Keratinocyte (primary cell): ENCODE results near the gene MCUB. TPM values are rescaled to one million over a fixed set of nuclear protein-coding genes. Genes with fewer than 3 reads are reported as not detected.

Experiments used
- DNase-seq: peaks from one replicate; pipeline ENCODE4 v3.0.0-alpha.2; 2011; ENCODE audit warnings: low read depth, missing footprints, low spot score
- FAIRE-seq: peaks from 2 replicates; lab custom pipeline; 2011; peaks lifted over from hg19 to GRCh38; lab: Jason Lieb, UNC
- H2AFZ ChIP-seq: 2 replicates; pipeline ENCODE4 v1.6.0; 2012; ENCODE audit warnings: low read length, control low read depth, inconsistent platforms; ENCODE audit not compliant: control insufficient read depth
- H3K27ac ChIP-seq: 2 replicates; pipeline ENCODE4 v1.5.1; 2011; ENCODE audit warnings: low read length; ENCODE audit not compliant: control insufficient read depth, insufficient read depth
- H3K27me3 ChIP-seq: 3 replicates; pipeline ENCODE4 v1.6.0; 2011; ENCODE audit warnings: low read length; ENCODE audit not compliant: control insufficient read depth, insufficient read depth; ENCODE audit errors: extremely low read depth
- H3K36me3 ChIP-seq, 2 experiments: 2 replicates in 1 of 2; 3 replicates in 1 of 2; pipeline ENCODE4 v1.5.1; 2011; ENCODE audit warnings: low read length in 2 of 2, mild to moderate bottlenecking in 1 of 2; ENCODE audit not compliant: control insufficient read depth in 2 of 2, insufficient read depth in 2 of 2; ENCODE audit errors: extremely low read depth in 1 of 2
- H3K4me1 ChIP-seq: 3 replicates; pipeline ENCODE4 v1.5.1; 2011; ENCODE audit warnings: low read length; ENCODE audit not compliant: control insufficient read depth, insufficient read depth; ENCODE audit errors: extremely low read depth
- H3K4me2 ChIP-seq: 3 replicates; pipeline ENCODE4 v1.6.0; 2011; ENCODE audit warnings: low read depth, low read length; ENCODE audit not compliant: control insufficient read depth, insufficient read depth; ENCODE audit errors: extremely low read depth
- H3K4me3 ChIP-seq, 3 experiments: fragments of 200-600 bp in 1 of 3; sonication (generic) in 1 of 3; 2 replicates in 2 of 3; 3 replicates in 1 of 3; pipeline ENCODE4 v1.5.1; 2011 to 2016; ENCODE audit warnings: low read length in 3 of 3, mild to moderate bottlenecking in 3 of 3, control low read depth in 2 of 3, inconsistent platforms in 1 of 3, low read depth in 1 of 3, mixed read lengths in 1 of 3, mixed run types in 1 of 3, moderate library complexity in 1 of 3; ENCODE audit not compliant: control insufficient read depth in 2 of 3, insufficient read depth in 2 of 3; ENCODE audit errors: extremely low read depth in 1 of 3
- H3K79me2 ChIP-seq: 2 replicates; pipeline ENCODE4 v1.6.0; 2012; ENCODE audit warnings: low read length; ENCODE audit not compliant: control insufficient read depth, insufficient read depth
- H3K9ac ChIP-seq: 3 replicates; pipeline ENCODE4 v1.6.0; 2011; ENCODE audit warnings: low read length; ENCODE audit not compliant: control insufficient read depth, insufficient read depth; ENCODE audit errors: extremely low read depth
- H3K9me1 ChIP-seq: 3 replicates; pipeline ENCODE4 v1.6.0; 2011; ENCODE audit warnings: low read length; ENCODE audit not compliant: control insufficient read depth, insufficient read depth; ENCODE audit errors: extremely low read depth
- H3K9me3 ChIP-seq: 2 replicates; pipeline ENCODE4 v1.5.1; 2012; ENCODE audit warnings: low read depth, low read length; ENCODE audit not compliant: control insufficient read depth
- H4K20me1 ChIP-seq: 3 replicates; pipeline ENCODE4 v1.6.0; 2011; ENCODE audit warnings: low read length; ENCODE audit not compliant: control insufficient read depth, insufficient read depth; ENCODE audit errors: extremely low read depth
- EZH2 ChIP-seq: IDR thresholded peaks from one replicate; pipeline ENCODE4 v1.6.1; 2012; ENCODE audit warnings: inconsistent platforms, mild to moderate bottlenecking, low read length, moderate library complexity
- dilution Hi-C: fragments of 300-500 bp; cut with MboI; formaldehyde crosslinking; loops from one replicate; pipeline ENCODE4 v1.7.0; 2020; ENCODE audit warnings: low sequenced_read_pairs; ENCODE audit not compliant: extremely low pct_ligation_motif_present
- polyA plus RNA-seq, 5 experiments: library from polyadenylated mRNA; depleted of rRNA in 3 of 5; stranded (reverse) in 3 of 5; stranded (forward) in 1 of 5; unstranded in 1 of 5; fragments of >200 nt; gene quantifications; 1 replicate in 1 of 5; 2 replicates in 3 of 5; 3 replicates in 1 of 5; pipeline versions ENCODE4 v1.2.1 to v1.2.3, GENCODE V29; 2011 to 2012; ENCODE audit warnings: missing spikeins in 2 of 5, low read depth in 1 of 5, low replicate concordance in 1 of 5
- TF ChIP-seq, protein P1 (sequence below), 3 experiments: IDR thresholded peaks in 1 of 3; conservative IDR thresholded peaks in 1 of 3; optimal IDR thresholded peaks in 1 of 3; 2 replicates in 2 of 3; 3 replicates in 1 of 3; pipeline versions ENCODE3 to v1.5.1; 2011; ENCODE audit warnings: low read length in 3 of 3, mild to moderate bottlenecking in 3 of 3, moderate library complexity in 2 of 3, control low read depth in 1 of 3, inconsistent platforms in 1 of 3; ENCODE audit not compliant: insufficient read depth in 2 of 3; ENCODE audit errors: extremely low read depth in 1 of 3

MCUB gene
- polyA plus RNA-seq, 1 donor (not counting 4 experiments of a cell fraction or from before 2014, with no cell fraction given): 20.3 TPM

DNA sequence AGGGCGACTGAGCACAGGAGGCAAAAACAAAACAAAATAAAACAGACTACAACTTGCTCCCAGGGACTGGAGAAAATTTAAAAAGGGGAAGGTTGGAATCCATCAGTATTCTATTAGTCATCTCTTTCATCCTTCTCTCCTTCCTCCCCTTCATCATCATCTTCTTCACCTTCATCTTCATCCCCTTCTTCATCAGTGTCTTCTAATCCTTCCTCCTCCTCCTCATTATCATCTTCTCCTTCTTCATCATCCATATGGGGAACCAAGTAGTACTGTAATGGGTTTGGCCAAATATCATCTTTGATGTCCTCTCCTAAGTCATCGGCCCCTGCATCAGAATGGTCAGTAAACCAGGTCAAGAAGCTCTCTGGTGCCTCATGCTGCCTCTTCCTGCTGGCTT is 6.9 kb upstream of the MCUB start:
- H3K9me3 ChIP-seq: no peaks in the 10 kb centered on the region
- no peaks in the 10 kb centered on the region for H3K79me2 ChIP-seq
- H3K36me3 ChIP-seq: peaks cover 0 to 1% of the 10 kb centered on the region in 2 experiments
- H3K9ac ChIP-seq: no peak overlapping the region
- dilution Hi-C loops: no loop called here
- DNase-seq (no peak), FAIRE-seq (no peak)
- H3K4me3 ChIP-seq: no peak overlapping the region
- H3K4me1 ChIP-seq: peaks cover 11% of the 10 kb centered on the region
- H4K20me1 ChIP-seq: no peaks in the 10 kb centered on the region
- TF ChIP-seq, protein P1, sequence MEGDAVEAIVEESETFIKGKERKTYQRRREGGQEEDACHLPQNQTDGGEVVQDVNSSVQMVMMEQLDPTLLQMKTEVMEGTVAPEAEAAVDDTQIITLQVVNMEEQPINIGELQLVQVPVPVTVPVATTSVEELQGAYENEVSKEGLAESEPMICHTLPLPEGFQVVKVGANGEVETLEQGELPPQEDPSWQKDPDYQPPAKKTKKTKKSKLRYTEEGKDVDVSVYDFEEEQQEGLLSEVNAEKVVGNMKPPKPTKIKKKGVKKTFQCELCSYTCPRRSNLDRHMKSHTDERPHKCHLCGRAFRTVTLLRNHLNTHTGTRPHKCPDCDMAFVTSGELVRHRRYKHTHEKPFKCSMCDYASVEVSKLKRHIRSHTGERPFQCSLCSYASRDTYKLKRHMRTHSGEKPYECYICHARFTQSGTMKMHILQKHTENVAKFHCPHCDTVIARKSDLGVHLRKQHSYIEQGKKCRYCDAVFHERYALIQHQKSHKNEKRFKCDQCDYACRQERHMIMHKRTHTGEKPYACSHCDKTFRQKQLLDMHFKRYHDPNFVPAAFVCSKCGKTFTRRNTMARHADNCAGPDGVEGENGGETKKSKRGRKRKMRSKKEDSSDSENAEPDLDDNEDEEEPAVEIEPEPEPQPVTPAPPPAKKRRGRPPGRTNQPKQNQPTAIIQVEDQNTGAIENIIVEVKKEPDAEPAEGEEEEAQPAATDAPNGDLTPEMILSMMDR (optimal IDR thresholded peaks at IDR 0.05 in 1 of 3, IDR thresholded peaks at IDR 0.05 in 1 of 3, conservative IDR thresholded peaks at IDR 0.05 in 1 of 3; ENCODE audit: extremely low read depth in 1 of 3, insufficient read depth in 2 of 3, low read length in 3 of 3): no peak
- TF ChIP-seq EZH2: no peak
- no peaks in the 10 kb centered on the region for H3K27me3 ChIP-seq
- no peak overlapping the region for H2AFZ ChIP-seq
- no peaks in the 10 kb centered on the region for H3K9me1 ChIP-seq
- no peak overlapping the region for H3K4me2 ChIP-seq
- no peak overlapping the region for H3K27ac ChIP-seq

GRCh38 chr4:109554971-109555370 is 5.1 kb upstream of the MCUB start:
- FAIRE-seq (no peak), DNase-seq (no peak)
- H3K9me1 ChIP-seq: no peaks in the 10 kb centered on the region
- H3K4me2 ChIP-seq: no peak overlapping the region
- H3K79me2 ChIP-seq: no peaks in the 10 kb centered on the region
- no peaks in the 10 kb centered on the region for H3K27me3 ChIP-seq
- dilution Hi-C loops: no loop called here
- H3K36me3 ChIP-seq: peaks cover 0 to 1% of the 10 kb centered on the region in 2 experiments
- H3K9ac ChIP-seq: no peak overlapping the region
- TF ChIP-seq EZH2: no peak
- TF ChIP-seq, protein P1 (optimal IDR thresholded peaks at IDR 0.05 in 1 of 3, IDR thresholded peaks at IDR 0.05 in 1 of 3, conservative IDR thresholded peaks at IDR 0.05 in 1 of 3; ENCODE audit: extremely low read depth in 1 of 3, insufficient read depth in 2 of 3, low read length in 3 of 3): no peak
- H3K4me1 ChIP-seq: peaks cover 4% of the 10 kb centered on the region
- no peak overlapping the region for H3K4me3 ChIP-seq
- no peaks in the 10 kb centered on the region for H4K20me1 ChIP-seq
- H3K27ac ChIP-seq: no peak overlapping the region
- H3K9me3 ChIP-seq: no peaks in the 10 kb centered on the region
- no peak overlapping the region for H2AFZ ChIP-seq
